Breast epithelium (tissue), 4 donors: Measurements from ENCODE around the gene SMURF1. TPM values are rescaled to one million over a fixed set of nuclear protein-coding genes. Genes with fewer than 3 reads are reported as not detected.

ENCODE experiments used
- DNase-seq, 2 donors: peaks; one replicate each; pipeline ENCODE4 v3.0.0-alpha.2; 2019; ENCODE audit warnings: low spot score in 2 of 2
- H3K27ac ChIP-seq, 2 donors: fragments of 200-600 bp; sonication (generic) in 1 of 2; one replicate each; pipeline ENCODE4 v1.5.1; 2016 to 2019; ENCODE audit warnings: mild to moderate bottlenecking in 1 of 2
- H3K27me3 ChIP-seq, 2 donors: fragments of 200-600 bp; sonication (generic) in 1 of 2; one replicate each; pipeline versions ENCODE4 v1.5.1 to v1.6.0; 2017 to 2019; ENCODE audit warnings: control low read depth in 1 of 2, mild to moderate bottlenecking in 1 of 2
- H3K36me3 ChIP-seq: fragments of 200-600 bp; one replicate; pipeline ENCODE4 v1.5.1; 2019
- H3K4me1 ChIP-seq, 2 donors: fragments of 200-600 bp; sonication (generic); one replicate each; pipeline ENCODE4 v1.5.1; 2016 to 2019; ENCODE audit warnings: control low read depth in 1 of 2
- H3K4me3 ChIP-seq, 3 donors: fragments of 200-600 bp; sonication (generic); 1 replicate in 2 of 3; 2 replicates in 1 of 3; pipeline ENCODE4 v1.5.1; 2016 to 2019; ENCODE audit warnings: mild to moderate bottlenecking in 3 of 3, moderate library complexity in 2 of 3
- H3K9me3 ChIP-seq, 2 donors: fragments of 200-600 bp; sonication (generic) in 1 of 2; one replicate each; pipeline ENCODE4 v1.5.1; 2016 to 2019; ENCODE audit warnings: control low read depth in 1 of 2
- POLR2A ChIP-seq: fragments of 450-650 bp; IDR thresholded peaks from one replicate; pipeline ENCODE4 v1.6.1; 2016; ENCODE audit warnings: antibody characterized with exemption, mild to moderate bottlenecking, moderate library complexity
- POLR2AphosphoS5 ChIP-seq, 3 donors: sonication (generic); formaldehyde crosslinking; IDR thresholded peaks; one replicate each; pipeline ENCODE4 v1.6.1; 2017; ENCODE audit warnings: antibody characterized with exemption in 3 of 3
- intact Hi-C: fragments of 100-400 bp; cut with DNase I; formaldehyde crosslinking; loops from one replicate; pipeline ENCODE4 v1.15.1; 2023; ENCODE audit warnings: low total_unique reads
- total RNA-seq, 3 donors: library from RNA; depleted of rRNA; stranded (reverse); fragments of >200 nt; gene quantifications; one replicate each; pipeline ENCODE4 v1.1.0, GENCODE V29; 2016
- TF ChIP-seq, protein P1 (sequence below), 3 donors: fragments of 450-650 bp; IDR thresholded peaks; one replicate each; pipeline ENCODE4 v1.5.1; 2016 to 2017; ENCODE audit warnings: antibody characterized with exemption in 3 of 3, mild to moderate bottlenecking in 3 of 3, moderate library complexity in 3 of 3

Gene SMURF1
- total RNA-seq, 3 donors from 2014 or later: 20.2 to 28.7 (median 25.9) TPM

DNA sequence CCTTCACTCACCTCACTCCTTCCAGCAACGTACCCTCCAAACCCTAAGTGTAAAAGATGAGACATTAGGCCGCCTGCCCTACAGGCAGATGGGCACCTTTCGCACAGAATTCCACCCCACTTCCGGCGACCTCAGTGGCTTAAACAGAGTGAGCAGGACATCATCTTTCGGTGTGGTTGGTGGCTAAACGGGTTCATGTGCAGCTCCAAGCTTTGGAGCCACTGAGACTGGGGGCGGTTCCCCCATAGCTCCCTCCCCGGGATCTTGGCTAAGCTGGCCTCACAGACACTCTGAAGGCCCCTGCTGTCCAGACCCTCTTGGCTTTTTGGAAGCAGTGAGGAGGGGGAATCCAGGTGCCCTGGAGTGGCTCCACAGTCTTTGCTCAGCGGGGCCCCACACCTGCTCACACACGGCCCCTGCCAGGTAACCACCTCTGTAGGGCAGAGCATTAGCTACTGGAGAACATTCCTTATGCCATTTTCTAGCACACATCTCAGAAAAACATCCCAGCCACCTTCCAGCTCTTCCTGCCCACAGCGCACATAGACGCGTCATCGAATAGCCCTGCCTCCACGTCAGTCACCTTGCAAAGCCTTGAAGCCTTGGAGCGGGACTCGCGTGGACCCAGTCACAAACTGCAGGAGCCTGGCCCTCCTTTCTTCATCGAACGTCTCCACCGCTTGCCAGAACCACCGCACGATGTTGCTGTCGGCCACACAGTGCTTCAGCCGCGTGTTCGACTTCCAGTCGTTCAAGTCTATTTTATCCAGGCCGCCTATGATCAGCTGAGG lies 108.8 kb downstream of the SMURF1 start:
- Histone ChIP-seq H3K36me3 (peaks cover 9% of the 10 kb centered on the region), H3K4me3 (no peak overlapping the region), H3K27ac (no peak overlapping the region), H3K27me3 (no peaks in the 10 kb centered on the region), H3K9me3 (peaks cover 0 to 5% of the 10 kb centered on the region in 2 donors), H3K4me1 (no peaks in the 10 kb centered on the region)
- intact Hi-C loops: loop anchor here (10.0 kb wide), 1 partner anchor 280 kb away; no protein-coding TSS in a partner anchor
- no peak for DNase-seq
- TF ChIP-seq, protein P1, sequence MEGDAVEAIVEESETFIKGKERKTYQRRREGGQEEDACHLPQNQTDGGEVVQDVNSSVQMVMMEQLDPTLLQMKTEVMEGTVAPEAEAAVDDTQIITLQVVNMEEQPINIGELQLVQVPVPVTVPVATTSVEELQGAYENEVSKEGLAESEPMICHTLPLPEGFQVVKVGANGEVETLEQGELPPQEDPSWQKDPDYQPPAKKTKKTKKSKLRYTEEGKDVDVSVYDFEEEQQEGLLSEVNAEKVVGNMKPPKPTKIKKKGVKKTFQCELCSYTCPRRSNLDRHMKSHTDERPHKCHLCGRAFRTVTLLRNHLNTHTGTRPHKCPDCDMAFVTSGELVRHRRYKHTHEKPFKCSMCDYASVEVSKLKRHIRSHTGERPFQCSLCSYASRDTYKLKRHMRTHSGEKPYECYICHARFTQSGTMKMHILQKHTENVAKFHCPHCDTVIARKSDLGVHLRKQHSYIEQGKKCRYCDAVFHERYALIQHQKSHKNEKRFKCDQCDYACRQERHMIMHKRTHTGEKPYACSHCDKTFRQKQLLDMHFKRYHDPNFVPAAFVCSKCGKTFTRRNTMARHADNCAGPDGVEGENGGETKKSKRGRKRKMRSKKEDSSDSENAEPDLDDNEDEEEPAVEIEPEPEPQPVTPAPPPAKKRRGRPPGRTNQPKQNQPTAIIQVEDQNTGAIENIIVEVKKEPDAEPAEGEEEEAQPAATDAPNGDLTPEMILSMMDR (IDR thresholded peaks at IDR 0.05): no peak

- TF ChIP-seq, protein P1 (IDR thresholded peaks at IDR 0.05): no peak
- no peak for TF ChIP-seq POLR2A
- TF ChIP-seq POLR2AphosphoS5 (IDR thresholded peaks at IDR 0.05): no peak
- H3K4me3 ChIP-seq: no peak overlapping the region
- H3K36me3 ChIP-seq: peaks cover 16% of the 10 kb centered on the region
- H3K27ac ChIP-seq: peak overlapping the region in 1 of 2 donors; percentile 48
- H3K9me3 ChIP-seq: peaks cover 0 to 9% of the 10 kb centered on the region in 2 donors
- intact Hi-C loops: loop anchor here (10.0 kb wide), 1 partner anchor 281 kb away; no protein-coding TSS in a partner anchor
- no peaks in the 10 kb centered on the region for H3K27me3 ChIP-seq
- no peak for DNase-seq
- no peaks in the 10 kb centered on the region for H3K4me1 ChIP-seq
Measured at GRCh38 chr7:99033765-99034164, 110.1 kb downstream of the SMURF1 start.

DNA sequence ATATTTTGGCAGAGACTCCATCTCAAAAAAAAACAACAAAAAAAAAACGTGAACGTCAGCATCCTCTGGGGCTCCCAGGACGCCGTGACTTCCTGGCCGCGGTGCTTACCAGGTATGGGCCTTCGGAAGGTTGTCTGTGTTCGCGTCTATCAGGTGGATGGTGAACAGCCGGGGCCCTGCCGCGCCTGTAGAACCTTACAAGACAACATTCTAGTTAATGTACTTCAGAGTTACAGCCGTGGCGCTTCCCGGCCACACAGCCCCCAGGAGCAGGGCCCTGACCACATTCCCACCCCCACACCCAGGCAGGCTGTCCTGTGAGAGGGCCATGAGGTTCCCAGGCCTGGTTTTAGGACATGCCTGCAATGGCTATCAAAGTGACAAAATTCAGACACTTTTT lies 111.0 kb downstream of the SMURF1 start:
- DNase-seq: no peak
- no peak overlapping the region for H3K4me3 ChIP-seq
- peak overlapping the region; percentile 23 to 48 for H3K27ac ChIP-seq
- TF ChIP-seq, protein P1 (IDR thresholded peaks at IDR 0.05): no peak
- TF ChIP-seq POLR2A (no peak), POLR2AphosphoS5 (IDR thresholded peaks at IDR 0.05) (no peak)
- no peaks in the 10 kb centered on the region for H3K27me3 ChIP-seq
- peaks cover 16% of the 10 kb centered on the region for H3K36me3 ChIP-seq
- intact Hi-C loops: loop anchor here (10.0 kb wide), 1 partner anchor 282 kb away; no protein-coding TSS in a partner anchor
- no peaks in the 10 kb centered on the region for H3K4me1 ChIP-seq
- peaks cover 0 to 9% of the 10 kb centered on the region in 2 donors for H3K9me3 ChIP-seq

- intact Hi-C loops: loop anchor here (10.0 kb wide), 1 partner anchor 283 kb away; no protein-coding TSS in a partner anchor
- Histone ChIP-seq H3K4me3 (no peak overlapping the region), H3K36me3 (peaks cover 16% of the 10 kb centered on the region), H3K27me3 (no peaks in the 10 kb centered on the region), H3K9me3 (peaks cover 0 to 9% of the 10 kb centered on the region in 2 donors), H3K27ac (peak overlapping the region; percentile 71 to 77), H3K4me1 (no peaks in the 10 kb centered on the region)
- DNase-seq: no peak
- TF ChIP-seq POLR2A (no peak), POLR2AphosphoS5 (IDR thresholded peaks at IDR 0.05) (no peak)
- TF ChIP-seq, protein P1 (IDR thresholded peaks at IDR 0.05): no peak
Measured at GRCh38 chr7:99031496-99031895, 112.4 kb downstream of the SMURF1 start.

- no peak for DNase-seq
- intact Hi-C loops: loop anchor here (10.0 kb wide), 1 partner anchor 284 kb away; no protein-coding TSS in a partner anchor
- no peak overlapping the region for H3K4me3 ChIP-seq
Measured at GRCh38 chr7:99030951-99031350, 113.0 kb downstream of the SMURF1 start.

More at GRCh38 chr7:99030951-99031350, 113.0 kb downstream of the SMURF1 start:
- peaks cover 16% of the 10 kb centered on the region for H3K36me3 ChIP-seq
- H3K27ac ChIP-seq: peak overlapping the region; percentile 71 to 79
- no peaks in the 10 kb centered on the region for H3K4me1 ChIP-seq
- no peaks in the 10 kb centered on the region for H3K27me3 ChIP-seq
- H3K9me3 ChIP-seq: peaks cover 0 to 9% of the 10 kb centered on the region in 2 donors
- peak in 1 of 3 donors; percentile 27 for TF ChIP-seq POLR2AphosphoS5 (IDR thresholded peaks at IDR 0.05)
- no peak for TF ChIP-seq POLR2A
